K562 (cell line): Measurements from ENCODE around the gene RARG. TPM values are rescaled to one million over a fixed set of nuclear protein-coding genes. Genes with fewer than 3 reads are reported as not detected.

Source experiments
- CHD7 ChIP-seq: fragments of 200-600 bp; sonication (generic); IDR thresholded peaks from one replicate; pipeline ENCODE4 v1.6.1; 2012; ENCODE audit warnings: mild to moderate bottlenecking, low read depth, low read length, inconsistent platforms
- CREB1 ChIP-seq, 2 experiments: sonication (generic) in 1 of 2; formaldehyde crosslinking in 1 of 2; IDR thresholded peaks; 2 replicates each; pipeline versions ENCODE4 v1.6.1 to v1.8.0; 2012 to 2022; ENCODE audit warnings: inconsistent platforms in 1 of 2, mild to moderate bottlenecking in 1 of 2, missing genetic modification reagents in 1 of 2, moderate library complexity in 1 of 2
- DPF2 ChIP-seq: fragments of 450-650 bp; IDR thresholded peaks from 2 replicates; pipeline ENCODE4 v1.6.1; 2016
- ELF2 ChIP-seq: fragments of 250-450 bp; sonication (Bioruptor Pico); IDR thresholded peaks from 2 replicates; pipeline ENCODE4 v1.5.0; 2021; ENCODE audit warnings: mild to moderate bottlenecking
- HNRNPK ChIP-seq: fragments of 200-400 bp; formaldehyde crosslinking; IDR thresholded peaks from one replicate; pipeline ENCODE4 v1.6.1; 2018; ENCODE audit warnings: mild to moderate bottlenecking, low read depth, low read length; ENCODE audit not compliant: poor library complexity, severe bottlenecking
- HNRNPL ChIP-seq: fragments of 200-400 bp; formaldehyde crosslinking; IDR thresholded peaks from 2 replicates; pipeline ENCODE4 v1.6.1; 2017; ENCODE audit warnings: low read depth, mild to moderate bottlenecking, low read length
- MTA2 ChIP-seq: fragments of 450-650 bp; IDR thresholded peaks from 2 replicates; pipeline ENCODE4 v1.6.1; 2016; ENCODE audit warnings: low read depth
- MYC ChIP-seq, 2 experiments: fragments of 250-450 bp in 1 of 2; sonication (Bioruptor Pico) in 1 of 2; IDR thresholded peaks; 2 replicates each; pipeline versions ENCODE4 v1.5.1 to v1.6.1; 2012 to 2021; ENCODE audit warnings: low read depth in 2 of 2, borderline replicate concordance in 1 of 2, improper control_type of control experiment in 1 of 2, low read length in 1 of 2, mild to moderate bottlenecking in 1 of 2, moderate library complexity in 1 of 2
- NR2F6 ChIP-seq: fragments of 450-650 bp; formaldehyde crosslinking; IDR thresholded peaks from 2 replicates; pipeline ENCODE4 v1.4.0; 2020; ENCODE audit warnings: mild to moderate bottlenecking
- NR4A1 ChIP-seq, 2 experiments: fragments of 250-450 bp in 1 of 2; fragments of 450-650 bp in 1 of 2; sonication (Bioruptor Pico) in 1 of 2; IDR thresholded peaks; 2 replicates each; pipeline versions ENCODE4 v1.4.0 to v1.6.1; 2016 to 2020; ENCODE audit warnings: mild to moderate bottlenecking in 2 of 2, missing compliant biosample characterization in 1 of 2, missing genetic modification characterization in 1 of 2, moderate library complexity in 1 of 2
- SREBF2 ChIP-seq: sonication (generic); formaldehyde crosslinking; IDR thresholded peaks from 2 replicates; pipeline ENCODE4 v1.4.0; 2020; ENCODE audit warnings: mild to moderate bottlenecking, missing genetic modification reagents
- TEAD1 ChIP-seq, 2 experiments: fragments of 450-650 bp in 1 of 2; sonication (generic) in 1 of 2; formaldehyde crosslinking; IDR thresholded peaks; 2 replicates each; pipeline versions ENCODE4 v1.4.0 to v1.8.0; 2020 to 2022; ENCODE audit warnings: mild to moderate bottlenecking in 2 of 2, missing genetic modification reagents in 1 of 2
- THRAP3 ChIP-seq: fragments of 450-650 bp; IDR thresholded peaks from 2 replicates; pipeline ENCODE4 v1.6.1; 2016; ENCODE audit warnings: mild to moderate bottlenecking, inconsistent platforms, borderline replicate concordance
- TRIM24 ChIP-seq, 2 experiments: fragments of 450-650 bp; IDR thresholded peaks; 2 replicates each; pipeline ENCODE4 v1.6.1; 2016
- ZNF140 ChIP-seq: fragments of 250-450 bp; sonication (Bioruptor Pico); IDR thresholded peaks from 2 replicates; pipeline ENCODE4 v1.8.0; 2021; ENCODE audit warnings: moderate library complexity, mild to moderate bottlenecking, inconsistent platforms
- ZNF224 ChIP-seq: sonication (generic); formaldehyde crosslinking; IDR thresholded peaks from 2 replicates; pipeline ENCODE4 v1.8.0; 2022; ENCODE audit warnings: mild to moderate bottlenecking, missing genetic modification reagents
- ZNF584 ChIP-seq: fragments of 200-800 bp; sonication (Bioruptor generic); IDR thresholded peaks from 2 replicates; pipeline ENCODE4 v1.6.1; 2016; ENCODE audit warnings: low read depth, mild to moderate bottlenecking, missing genetic modification characterization, missing compliant biosample characterization
- ZNF76 ChIP-seq: fragments of 250-450 bp; sonication (Bioruptor Pico); IDR thresholded peaks from 2 replicates; pipeline ENCODE4 v1.4.0; 2020; ENCODE audit warnings: mild to moderate bottlenecking, moderate library complexity, borderline replicate concordance
- ZNF79 ChIP-seq: fragments of 250-450 bp; sonication (Bioruptor Pico); IDR thresholded peaks from 2 replicates; pipeline ENCODE4 v1.4.0; 2020; ENCODE audit warnings: low read depth, mild to moderate bottlenecking, moderate library complexity
- polyA plus RNA-seq, 8 experiments: library from polyadenylated mRNA; depleted of rRNA in 4 of 8; stranded (reverse) in 5 of 8; unstranded in 3 of 8; fragments of >200 nt; fragmentation: Nextera tagmentation in 2 of 8; fragmentation: Illumina TruSeq in 1 of 8; extraction: Ambion mirVana in 2 of 8; extraction: Trizol in 1 of 8; gene quantifications; 2 replicates each; pipeline versions ENCODE4 v1.2.1 to v1.2.3, GENCODE V29; 2011 to 2014; ENCODE audit warnings: inconsistent platforms in 1 of 8, missing spikeins in 1 of 8
- total RNA-seq, 7 experiments: library from RNA; depleted of rRNA in 6 of 7; stranded (reverse); fragments of >200 nt in 6 of 7; fragmentation: Illumina TruSeq in 2 of 7; extraction: Trizol in 2 of 7; gene quantifications; 2 replicates each; pipeline versions ENCODE4 v1.2.1 to v1.2.3, GENCODE V29; 2011 to 2021; ENCODE audit warnings: low replicate concordance in 1 of 7

RARG gene
- total and polyA plus RNA-seq, 9 of the 15 experiments (the other 6 are each of a cell fraction or from before 2014, with no cell fraction given) = 0.18 to 7.6 (median 3.8) TPM

- TF ChIP-seq CHD7 (no peak), ZNF584 (CRISPR knock-in tag) (no peak), ZNF79 (CRISPR knock-in tag) (no peak), ZNF224 (CRISPR knock-in tag) (no peak), SREBF2 (no peak), MYC (IDR thresholded peaks at IDR 0.05; ENCODE audit: low read depth, low read length) (peak; percentile 29; the same call in 1 of the 2 replicates), MYC (CRISPR knock-in tag; IDR thresholded peaks at IDR 0.05; ENCODE audit: borderline replicate concordance, low read depth) (no peak), NR4A1 (CRISPR knock-in tag; IDR thresholded peaks at IDR 0.05) (no peak), NR4A1 (tag; IDR thresholded peaks at IDR 0.05) (no peak), MTA2 (0 out of 2 replicates have a peak, but pooled peaks have one; percentile 13), NR2F6 (CRISPR knock-in tag) (no peak), ZNF140 (CRISPR knock-in tag) (no peak), DPF2 (peak; percentile 81), TEAD1 (CRISPR knock-in tag; IDR thresholded peaks at IDR 0.05) (no peak), ZNF76 (CRISPR knock-in tag) (no peak), ELF2 (no peak), TRIM24 (IDR thresholded peaks at IDR 0.05) (peak in 1 of 2 experiments; percentile 68; a peak in 3 of 4 replicates), HNRNPL (no peak), CREB1 (IDR thresholded peaks at IDR 0.05) (no peak), CREB1 (CRISPR knock-in tag; IDR thresholded peaks at IDR 0.05) (no peak), THRAP3 (no peak), HNRNPK (no peak)
These were observed 12.3 kb upstream of the RARG start (continued) for GRCh38 chr12:53244337-53244736.
